Prostate gland (tissue), 2 donors: ENCODE data around the gene SOWAHD. TPM values are rescaled to one million over a fixed set of nuclear protein-coding genes. Genes with fewer than 3 reads are reported as not detected.

ENCODE experiments used
- DNase-seq: peaks from one replicate; pipeline ENCODE4 v3.0.0-alpha.2; 2019; ENCODE audit warnings: low spot score
- H3K27ac ChIP-seq, 2 donors: fragments of 200-600 bp; sonication (generic); 2 replicates each; pipeline ENCODE4 v1.5.1; 2017 to 2019
- H3K27me3 ChIP-seq: fragments of 200-600 bp; sonication (generic); replicated peaks from 2 replicates; pipeline ENCODE4 v1.5.1; 2019; ENCODE audit not compliant: insufficient read depth
- H3K36me3 ChIP-seq, 2 donors: fragments of 200-600 bp; sonication (generic); 1 replicate in 1 of 2; 2 replicates in 1 of 2; pipeline versions ENCODE4 v1.5.1 to v1.8.1; 2017 to 2019
- H3K4me1 ChIP-seq: fragments of 200-600 bp; sonication (generic); replicated peaks from 2 replicates; pipeline ENCODE4 v1.5.1; 2019
- H3K4me3 ChIP-seq, 2 donors: fragments of 200-600 bp; sonication (generic); 2 replicates each; pipeline ENCODE4 v1.5.1; 2017 to 2019
- H3K9me3 ChIP-seq: fragments of 200-600 bp; sonication (generic); 2 replicates; pipeline ENCODE4 v1.5.1; 2017
- CTCF ChIP-seq, 4 experiments: fragments of 200-600 bp in 2 of 4; fragments of 450-650 bp in 2 of 4; sonication (generic) in 2 of 4; IDR thresholded peaks; 1 replicate in 3 of 4; 2 replicates in 1 of 4; pipeline ENCODE4 v1.5.1; 2016 to 2019; ENCODE audit warnings: antibody characterized with exemption in 4 of 4, mild to moderate bottlenecking in 2 of 4, moderate library complexity in 2 of 4
- POLR2A ChIP-seq: fragments of 450-650 bp; IDR thresholded peaks from one replicate; pipeline ENCODE4 v1.6.1; 2016; ENCODE audit warnings: antibody characterized with exemption, mild to moderate bottlenecking
- POLR2AphosphoS5 ChIP-seq: sonication (generic); formaldehyde crosslinking; IDR thresholded peaks from one replicate; pipeline ENCODE4 v1.6.1; 2017; ENCODE audit warnings: antibody characterized with exemption
- WGBS: methylation state at CpG from one replicate; pipeline ENCODE4 v1.1.5; 2018; 5-methylcytosine and 5-hydroxymethylcytosine counted together
- intact Hi-C: fragments of 100-400 bp; cut with DNase I; formaldehyde crosslinking; loops from one replicate; pipeline ENCODE4 v1.14.2; 2022
- total RNA-seq, 2 donors: library from RNA; depleted of rRNA; stranded (reverse); fragments of >200 nt; gene quantifications; one replicate each; pipeline ENCODE4 v1.1.0, GENCODE V29; 2016

SOWAHD gene
- total RNA-seq, 2 donors from 2014 or later, result 13.9 TPM; not detected in 1

DNA sequence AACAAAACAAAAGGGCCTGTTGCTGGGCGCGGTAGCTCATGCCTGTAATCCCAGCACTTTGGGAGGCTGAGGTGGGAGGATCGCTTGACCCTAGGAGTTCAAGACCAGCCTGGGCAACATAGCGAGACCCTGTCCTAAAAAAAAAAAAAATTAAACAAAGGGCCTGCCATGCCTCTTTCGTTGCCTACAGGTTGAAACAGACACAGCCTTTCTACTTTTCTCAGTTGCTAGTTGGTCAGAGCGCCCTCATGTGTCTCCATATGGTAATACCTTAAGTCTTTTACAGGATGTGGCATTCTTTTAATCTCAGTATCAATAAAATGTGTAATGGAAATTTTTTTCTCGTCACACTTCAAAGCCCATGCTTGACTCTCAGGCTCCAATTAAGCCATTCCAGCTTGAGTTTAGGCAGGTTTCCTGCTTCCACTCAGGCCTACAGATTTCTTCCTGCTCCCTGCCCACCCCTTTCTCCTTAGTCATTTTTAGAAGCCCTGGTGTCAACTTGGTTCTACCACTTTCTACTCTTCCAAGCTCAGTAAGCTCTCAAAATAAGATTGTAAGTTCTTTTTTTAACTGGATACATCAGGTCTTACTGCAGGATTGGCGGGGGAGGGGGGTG is 4.6 kb upstream of the SOWAHD start:
- Histone ChIP-seq H3K4me1 (no peaks in the 10 kb centered on the region), H3K4me3 (no peak overlapping the region), H3K27ac (no peak overlapping the region), H3K27me3 (no peaks in the 10 kb centered on the region), H3K36me3 (no peaks in the 10 kb centered on the region), H3K9me3 (no peaks in the 10 kb centered on the region)
- DNase-seq, result no peak
- WGBS, result 56% methylated on average over 8 of the region's 8 CpGs
- TF ChIP-seq CTCF (IDR thresholded peaks at IDR 0.05), result peak in 1 of 4 experiments; percentile 19
- TF ChIP-seq POLR2AphosphoS5, result no peak
- TF ChIP-seq POLR2A, result no peak
- intact Hi-C loops, result no loop called here

DNA sequence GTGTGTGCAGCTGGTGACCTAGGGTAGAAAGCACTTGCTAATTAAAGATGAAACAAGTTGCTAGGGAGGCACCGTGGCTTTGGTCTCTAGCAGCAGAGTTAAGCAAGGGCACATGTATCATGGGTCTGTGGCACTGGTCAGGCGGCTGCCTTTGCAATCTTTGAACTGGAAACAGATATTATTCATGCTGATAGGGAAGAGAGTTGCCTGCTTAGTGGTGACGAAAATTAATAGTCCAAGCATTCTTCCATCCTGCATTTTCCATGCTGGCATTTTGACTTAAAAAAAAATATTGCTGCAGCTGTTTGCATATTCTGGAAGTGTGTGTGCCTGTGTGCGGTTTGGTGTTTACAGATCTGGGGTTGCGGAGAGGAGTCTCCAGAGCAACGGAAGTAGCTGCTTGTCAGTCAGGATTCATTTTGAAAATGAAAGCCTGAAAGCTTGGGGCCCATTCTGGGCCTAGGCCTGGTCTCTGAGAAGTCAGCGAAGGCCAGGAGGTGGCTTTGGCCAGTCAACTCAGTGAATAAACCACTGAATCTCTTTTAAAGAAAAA is 2.3 kb upstream of the SOWAHD start:
- intact Hi-C loops, result no loop called here
- Histone ChIP-seq H3K4me3 (no peak overlapping the region), H3K9me3 (no peaks in the 10 kb centered on the region), H3K27me3 (no peaks in the 10 kb centered on the region), H3K27ac (no peak overlapping the region), H3K36me3 (no peaks in the 10 kb centered on the region), H3K4me1 (no peaks in the 10 kb centered on the region)
- TF ChIP-seq CTCF (IDR thresholded peaks at IDR 0.05) (no peak), POLR2A (no peak), POLR2AphosphoS5 (no peak)
- WGBS, result 62% methylated on average over 7 of the region's 7 CpGs
- DNase-seq, result no peak

GRCh38 chrX:119756926-119757635 is 1.3 kb upstream of the SOWAHD start:
- Histone ChIP-seq H3K9me3 (no peaks in the 10 kb centered on the region), H3K36me3 (no peaks in the 10 kb centered on the region), H3K27me3 (no peaks in the 10 kb centered on the region), H3K4me3 (no peak overlapping the region), H3K4me1 (no peaks in the 10 kb centered on the region), H3K27ac (no peak overlapping the region)
- DNase-seq, result no peak
- WGBS, result 70% methylated on average over 9 of the region's 10 CpGs
- intact Hi-C loops, result no loop called here
- TF ChIP-seq CTCF (IDR thresholded peaks at IDR 0.05) (no peak), POLR2A (no peak), POLR2AphosphoS5 (no peak)

- Histone ChIP-seq H3K4me3 (peak overlapping the region; percentile 35 to 37), H3K4me1 (no peaks in the 10 kb centered on the region), H3K9me3 (no peaks in the 10 kb centered on the region), H3K27me3 (no peaks in the 10 kb centered on the region), H3K36me3 (no peaks in the 10 kb centered on the region), H3K27ac (no peak overlapping the region)
- intact Hi-C loops, result no loop called here
- DNase-seq, result no peak
- no peak for TF ChIP-seq POLR2AphosphoS5
- TF ChIP-seq CTCF (IDR thresholded peaks at IDR 0.05), result no peak
- WGBS, result 52% methylated on average over 10 of the region's 12 CpGs
These were observed 776 bp upstream of the SOWAHD start for GRCh38 chrX:119757646-119757978.
